CD4-positive, CD25-positive, alpha-beta regulatory T cell (primary cell): ENCODE results near the gene GLDN. TPM values are rescaled to one million over a fixed set of nuclear protein-coding genes. Genes with fewer than 3 reads are reported as not detected.
"Not testable (repeated sequence)": the region's sequence is repeated elsewhere in the genome, so short reads cannot be mapped to it uniquely, and the experiment has no call there.

Source experiments
- ATAC-seq, 2 donors: fragments of 150-1000 bp; cut with Tn5 transposase; one replicate each; pipeline ENCODE4 v1.10.0; 2021; ENCODE audit warnings: low read depth in 2 of 2, moderate number of reproducible peaks in 2 of 2, moderate library complexity in 1 of 2
- DNase-seq, 3 donors: peaks; one replicate each; pipeline versions ENCODE4 v3.0.0 to v3.0.0-alpha.2; 2012 to 2022; ENCODE audit warnings: mixed read lengths in 1 of 3
- H3K27ac ChIP-seq: one replicate; pipeline ENCODE4 v1.7.0; 2013; ENCODE audit warnings: mild to moderate bottlenecking, low read length; ENCODE audit not compliant: insufficient read depth, poor library complexity, severe bottlenecking
- H3K27me3 ChIP-seq: one replicate; pipeline ENCODE4 v1.7.0; 2013; ENCODE audit warnings: low read length; ENCODE audit not compliant: control insufficient read depth, insufficient read depth
- H3K36me3 ChIP-seq: one replicate; pipeline ENCODE4 v1.7.0; 2013; ENCODE audit warnings: mild to moderate bottlenecking, low read length, moderate library complexity; ENCODE audit not compliant: control insufficient read depth, insufficient read depth
- H3K4me1 ChIP-seq: 2 replicates; pipeline ENCODE4 v1.7.0; 2013; ENCODE audit warnings: mild to moderate bottlenecking, low read length; ENCODE audit not compliant: insufficient read depth, control insufficient read depth, poor library complexity, severe bottlenecking
- H3K4me3 ChIP-seq: one replicate; pipeline ENCODE4 v1.7.0; 2013; ENCODE audit warnings: low read depth, mild to moderate bottlenecking, low read length, moderate library complexity
- H3K9me3 ChIP-seq, 2 experiments: 1 replicate in 1 of 2; 2 replicates in 1 of 2; pipeline ENCODE4 v1.7.0; 2013; ENCODE audit warnings: low read length in 2 of 2, mild to moderate bottlenecking in 1 of 2, moderate library complexity in 1 of 2; ENCODE audit not compliant: control insufficient read depth in 2 of 2
- H3K27ac Mint-ChIP-seq, 3 donors: one replicate each; pipeline ENCODE4 v1.8.0; 2020 to 2022; ENCODE audit warnings: mild to moderate bottlenecking in 3 of 3, mixed read lengths in 3 of 3, moderate library complexity in 2 of 3
- H3K27me3 Mint-ChIP-seq: one replicate; pipeline ENCODE4 v1.8.0; 2022; ENCODE audit warnings: mild to moderate bottlenecking, mixed read lengths
- H3K36me3 Mint-ChIP-seq: one replicate; pipeline ENCODE4 v1.8.0; 2020; ENCODE audit warnings: mixed read lengths
- H3K4me1 Mint-ChIP-seq, 4 donors: one replicate each; pipeline ENCODE4 v1.8.0; 2020 to 2022; ENCODE audit warnings: mixed read lengths in 4 of 4, mild to moderate bottlenecking in 1 of 4
- H3K4me3 Mint-ChIP-seq, 4 donors: one replicate each; pipeline ENCODE4 v1.8.0; 2020 to 2022; ENCODE audit warnings: mild to moderate bottlenecking in 4 of 4, mixed read lengths in 4 of 4, moderate library complexity in 3 of 4
- H3K9me3 Mint-ChIP-seq, 7 donors: one replicate each; pipeline ENCODE4 v1.8.0; 2020 to 2022; ENCODE audit warnings: mixed read lengths in 7 of 7, mild to moderate bottlenecking in 3 of 7, moderate library complexity in 2 of 7
- polyA plus RNA-seq, 4 donors: library from polyadenylated mRNA; unstranded; fragments of 300-500 nt; fragmentation: Illumina TruSeq; gene quantifications; one replicate each; pipeline ENCODE4 v1.2.3, GENCODE V29; 2021
- total RNA-seq: library from RNA; stranded (reverse); gene quantifications from one replicate; pipeline ENCODE4 v1.2.3, GENCODE V29; 2022

Gene GLDN
- total and polyA plus RNA-seq, 5 donors from 2014 or later, result not detected

DNA sequence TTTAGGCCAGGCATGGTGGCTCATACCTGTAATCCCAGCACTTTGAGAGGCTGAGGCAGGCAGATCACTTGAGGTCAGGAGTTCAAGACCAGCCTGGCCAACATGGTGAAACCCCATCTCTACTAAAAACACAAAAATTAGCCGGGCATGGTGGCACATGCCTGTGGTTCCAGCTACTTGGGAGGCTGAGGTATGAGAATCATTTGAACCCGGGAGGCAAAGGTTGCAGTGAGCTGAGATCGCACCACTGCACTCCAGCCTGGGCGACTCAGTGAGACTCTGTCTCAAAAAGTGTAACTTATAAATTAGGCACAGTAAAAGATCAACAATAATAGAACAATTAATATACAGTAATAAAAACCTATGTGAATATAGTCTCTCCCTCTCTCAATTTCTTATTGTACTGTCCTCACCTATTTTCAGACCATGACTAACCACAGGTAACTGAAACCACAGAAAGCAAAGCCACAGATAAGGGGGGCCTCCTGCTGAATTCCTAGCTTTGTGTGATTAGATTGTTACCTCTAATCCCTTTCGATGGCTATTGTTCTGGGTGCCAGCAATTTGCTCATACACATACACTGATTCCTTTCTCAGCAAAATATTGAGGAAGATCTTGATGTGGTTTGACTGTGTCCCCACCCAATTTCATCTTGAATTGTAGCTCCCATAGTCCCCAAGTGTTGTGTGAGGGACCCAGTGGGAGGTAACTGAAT, 104.7 kb downstream of the GLDN start:
- H3K27me3 ChIP-seq, H3K9me3 Mint-ChIP-seq, ATAC-seq, H3K27me3 Mint-ChIP-seq, H3K9me3 ChIP-seq, H3K4me3 Mint-ChIP-seq, DNase-seq, H3K36me3 Mint-ChIP-seq, H3K27ac ChIP-seq, H3K27ac Mint-ChIP-seq, H3K4me3 ChIP-seq, H3K36me3 ChIP-seq, H3K4me1 ChIP-seq, H3K4me1 Mint-ChIP-seq: not testable (repeated sequence)

- H3K9me3 Mint-ChIP-seq, result peaks cover 0 to 2% (median 0%) of the 10 kb centered on the region in 7 donors
- DNase-seq, result no peak
- no peaks in the 10 kb centered on the region for H3K27me3 Mint-ChIP-seq
- H3K4me3 ChIP-seq, result no peak overlapping the region
- no peaks in the 10 kb centered on the region for H3K27me3 ChIP-seq
- no peaks in the 10 kb centered on the region for H3K36me3 ChIP-seq
- H3K9me3 ChIP-seq, result no peaks in the 10 kb centered on the region
- no peaks in the 10 kb centered on the region for H3K4me1 Mint-ChIP-seq
- no peak overlapping the region for H3K27ac ChIP-seq
- H3K27ac Mint-ChIP-seq, result no peak overlapping the region
- no peaks in the 10 kb centered on the region for H3K4me1 ChIP-seq
- H3K4me3 Mint-ChIP-seq, result no peak overlapping the region
- ATAC-seq, result no peak
- no peaks in the 10 kb centered on the region for H3K36me3 Mint-ChIP-seq
These were observed 106.6 kb downstream of the GLDN start for GRCh38 chr15:51447855-51448621.

DNA sequence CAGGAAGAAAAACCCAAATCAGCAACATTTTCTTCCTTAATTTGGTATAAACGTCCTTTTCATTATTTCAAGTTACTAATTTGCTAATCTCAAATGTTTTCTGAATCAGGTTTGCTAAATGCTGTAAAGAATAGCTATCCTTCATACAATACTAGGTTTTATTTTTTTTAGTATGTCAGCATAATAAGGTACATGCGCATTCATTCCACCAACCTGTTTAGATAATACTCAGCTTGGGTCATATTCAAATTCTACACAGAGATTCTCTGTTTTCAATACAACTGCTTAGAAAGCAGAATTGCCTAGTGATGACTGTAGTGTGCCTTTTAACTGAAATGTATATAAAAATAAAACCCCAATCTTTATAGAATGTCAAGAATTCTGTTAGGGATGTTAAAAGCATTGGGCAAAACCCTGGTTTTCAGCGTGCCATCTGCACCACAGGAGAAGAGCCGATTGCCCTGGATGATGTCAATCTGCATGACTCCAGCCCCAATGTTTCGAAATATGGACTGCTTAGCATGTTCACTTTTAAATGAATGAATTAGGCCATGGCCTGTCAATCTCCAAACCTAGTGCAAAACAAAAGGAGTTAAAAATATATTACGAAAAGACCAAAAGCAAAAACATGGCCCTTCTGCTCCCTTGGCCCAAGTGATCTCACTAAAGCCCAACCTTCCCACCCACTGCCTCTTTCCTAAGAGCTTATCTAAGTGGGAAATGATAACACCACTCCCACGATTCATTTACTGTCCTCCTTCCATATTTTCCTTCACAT, 107.4 kb downstream of the GLDN start:
- no peak overlapping the region for H3K4me3 ChIP-seq
- Mint-ChIP-seq H3K4me1 (no peaks in the 10 kb centered on the region), H3K9me3 (peaks cover 0 to 2% (median 0%) of the 10 kb centered on the region in 7 donors), H3K36me3 (no peaks in the 10 kb centered on the region), H3K27ac (no peak overlapping the region), H3K4me3 (no peak overlapping the region), H3K27me3 (no peaks in the 10 kb centered on the region)
- ATAC-seq (no peak), DNase-seq (no peak)
- no peaks in the 10 kb centered on the region for H3K9me3 ChIP-seq
- no peaks in the 10 kb centered on the region for H3K4me1 ChIP-seq
- no peaks in the 10 kb centered on the region for H3K27me3 ChIP-seq
- H3K27ac ChIP-seq, result no peak overlapping the region
- H3K36me3 ChIP-seq, result no peaks in the 10 kb centered on the region

- no peak overlapping the region for H3K27ac ChIP-seq
- Mint-ChIP-seq H3K27ac (no peak overlapping the region), H3K9me3 (peaks cover 0 to 2% (median 0%) of the 10 kb centered on the region in 7 donors), H3K36me3 (no peaks in the 10 kb centered on the region), H3K4me1 (no peaks in the 10 kb centered on the region), H3K27me3 (no peaks in the 10 kb centered on the region), H3K4me3 (no peak overlapping the region)
- no peaks in the 10 kb centered on the region for H3K36me3 ChIP-seq
- ATAC-seq (no peak), DNase-seq (no peak)
- no peak overlapping the region for H3K4me3 ChIP-seq
- H3K9me3 ChIP-seq, result no peaks in the 10 kb centered on the region
- H3K4me1 ChIP-seq, result no peaks in the 10 kb centered on the region
- H3K27me3 ChIP-seq, result no peaks in the 10 kb centered on the region
These were observed 108.5 kb downstream of the GLDN start for GRCh38 chr15:51450001-51450400.

Other genes with a start within 250 kb of the GLDN start
- gene TNFAIP8L3, start 246.7 kb upstream of the GLDN start, total RNA-seq, result not detected
- gene TNFAIP8L3, start 246.7 kb upstream of the GLDN start, polyA plus RNA-seq, result not detected
- 0.52 TPM for gene CYP19A1, start 3.1 kb upstream of the GLDN start, total RNA-seq
- gene CYP19A1, start 3.1 kb upstream of the GLDN start, polyA plus RNA-seq, result not detected